Fibroblast of pulmonary artery (primary cell): Measurements from ENCODE around the gene CFAP74.
"Not testable (repeated sequence)": the region's sequence is repeated elsewhere in the genome, so short reads cannot be mapped to it uniquely, and the experiment has no call there.

Experiments
- DNase-seq: peaks from one replicate; pipeline ENCODE4 v3.0.0-alpha.2; 2010; ENCODE audit warnings: low read depth
- H3K4me3 ChIP-seq: replicated peaks from 2 replicates; pipeline ENCODE4 v1.5.1; 2011; ENCODE audit warnings: low read depth, mild to moderate bottlenecking, control low read depth, low read length, moderate library complexity
- CTCF ChIP-seq: IDR thresholded peaks from 2 replicates; pipeline ENCODE4 v1.5.1; 2011; ENCODE audit warnings: mild to moderate bottlenecking, control low read depth, low read length, inconsistent platforms; ENCODE audit errors: missing control alignments

CFAP74 gene

GRCh38 chr1:1890506-1891348 lies 112.9 kb downstream of the CFAP74 start, which contains the start of gene GNB1:
Gene GNB1 (minus strand): TSS chr1:1891087. CDS start chr1:1825453, 65,634 bp downstream.
- no peak for TF ChIP-seq CTCF
- DNase-seq = peak; percentile 89

GRCh38 chr1:1889847-1890505 lies 113.6 kb downstream of the CFAP74 start:
- TF ChIP-seq CTCF = no peak
- DNase-seq = peak; percentile 50
- H3K4me3 ChIP-seq = peak overlapping the region; percentile 83

More at GRCh38 chr1:1890506-1891348, 112.9 kb downstream of the CFAP74 start, which contains the start of gene GNB1:
- peak within 1 kb of the TSS; percentile 83 for H3K4me3 ChIP-seq

GRCh38 chr1:1889090-1889750 lies 114.4 kb downstream of the CFAP74 start:
- peak; percentile 38 for DNase-seq
- no peak for TF ChIP-seq CTCF
- H3K4me3 ChIP-seq = peak overlapping the region; percentile 83

GRCh38 chr1:1883890-1884289 lies 119.7 kb downstream of the CFAP74 start:
- DNase-seq, H3K4me3 ChIP-seq: not testable (repeated sequence)

GRCh38 chr1:1883092-1883873 lies 120.3 kb downstream of the CFAP74 start:
- DNase-seq = no peak
- TF ChIP-seq CTCF = no peak
- no peak overlapping the region for H3K4me3 ChIP-seq

- TF ChIP-seq CTCF = no peak
- H3K4me3 ChIP-seq = no peak overlapping the region
- no peak for DNase-seq
Observed at GRCh38 chr1:1881727-1882126, 121.9 kb downstream of the CFAP74 start.
